ENCODE data around the gene PRRG2.

DNA sequence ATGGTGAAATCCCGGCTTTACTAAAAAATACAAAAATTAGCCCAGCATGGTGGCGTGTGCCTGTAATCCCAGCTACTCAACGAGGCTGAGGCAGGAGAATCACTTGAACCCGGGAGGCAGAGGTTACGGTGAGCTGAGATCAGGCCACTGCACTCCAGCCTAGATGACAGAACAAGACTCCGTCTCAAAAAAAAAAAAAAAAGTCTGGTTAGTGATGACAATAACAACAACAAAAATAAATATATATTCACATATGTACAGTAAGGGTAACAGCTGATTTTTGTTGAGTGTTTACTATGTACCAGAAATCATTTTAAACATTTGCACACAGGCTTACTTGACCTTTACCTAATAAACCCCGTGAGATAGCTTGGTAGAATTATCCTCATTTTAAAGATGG lies 35.8 kb downstream of the PRRG2 start:
- no peak for TF ChIP-seq EZH2 (IDR thresholded peaks at IDR 0.05; ENCODE audit: low read length)
- TF ChIP-seq, protein P1, sequence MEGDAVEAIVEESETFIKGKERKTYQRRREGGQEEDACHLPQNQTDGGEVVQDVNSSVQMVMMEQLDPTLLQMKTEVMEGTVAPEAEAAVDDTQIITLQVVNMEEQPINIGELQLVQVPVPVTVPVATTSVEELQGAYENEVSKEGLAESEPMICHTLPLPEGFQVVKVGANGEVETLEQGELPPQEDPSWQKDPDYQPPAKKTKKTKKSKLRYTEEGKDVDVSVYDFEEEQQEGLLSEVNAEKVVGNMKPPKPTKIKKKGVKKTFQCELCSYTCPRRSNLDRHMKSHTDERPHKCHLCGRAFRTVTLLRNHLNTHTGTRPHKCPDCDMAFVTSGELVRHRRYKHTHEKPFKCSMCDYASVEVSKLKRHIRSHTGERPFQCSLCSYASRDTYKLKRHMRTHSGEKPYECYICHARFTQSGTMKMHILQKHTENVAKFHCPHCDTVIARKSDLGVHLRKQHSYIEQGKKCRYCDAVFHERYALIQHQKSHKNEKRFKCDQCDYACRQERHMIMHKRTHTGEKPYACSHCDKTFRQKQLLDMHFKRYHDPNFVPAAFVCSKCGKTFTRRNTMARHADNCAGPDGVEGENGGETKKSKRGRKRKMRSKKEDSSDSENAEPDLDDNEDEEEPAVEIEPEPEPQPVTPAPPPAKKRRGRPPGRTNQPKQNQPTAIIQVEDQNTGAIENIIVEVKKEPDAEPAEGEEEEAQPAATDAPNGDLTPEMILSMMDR (optimal IDR thresholded peaks at IDR 0.05 in 1 of 3, IDR thresholded peaks at IDR 0.05 in 1 of 3, conservative IDR thresholded peaks at IDR 0.05 in 1 of 3; ENCODE audit: extremely low read depth in 1 of 3, insufficient read depth in 2 of 3, low read length in 3 of 3): no peak

Measured in keratinocyte (primary cell).